Measurements from ENCODE around the gene WAC. TPM values are rescaled to one million over a fixed set of nuclear protein-coding genes. Genes with fewer than 3 reads are reported as not detected.
A peak's percentile ranks its signal among the peaks of the same experiment; 100 is the strongest.

WAC gene
- total and polyA plus RNA-seq, 9 of the 15 experiments (the other 6 are each of a cell fraction or from before 2014, with no cell fraction given): 24.8 to 123 (median 78.2) TPM

DNA sequence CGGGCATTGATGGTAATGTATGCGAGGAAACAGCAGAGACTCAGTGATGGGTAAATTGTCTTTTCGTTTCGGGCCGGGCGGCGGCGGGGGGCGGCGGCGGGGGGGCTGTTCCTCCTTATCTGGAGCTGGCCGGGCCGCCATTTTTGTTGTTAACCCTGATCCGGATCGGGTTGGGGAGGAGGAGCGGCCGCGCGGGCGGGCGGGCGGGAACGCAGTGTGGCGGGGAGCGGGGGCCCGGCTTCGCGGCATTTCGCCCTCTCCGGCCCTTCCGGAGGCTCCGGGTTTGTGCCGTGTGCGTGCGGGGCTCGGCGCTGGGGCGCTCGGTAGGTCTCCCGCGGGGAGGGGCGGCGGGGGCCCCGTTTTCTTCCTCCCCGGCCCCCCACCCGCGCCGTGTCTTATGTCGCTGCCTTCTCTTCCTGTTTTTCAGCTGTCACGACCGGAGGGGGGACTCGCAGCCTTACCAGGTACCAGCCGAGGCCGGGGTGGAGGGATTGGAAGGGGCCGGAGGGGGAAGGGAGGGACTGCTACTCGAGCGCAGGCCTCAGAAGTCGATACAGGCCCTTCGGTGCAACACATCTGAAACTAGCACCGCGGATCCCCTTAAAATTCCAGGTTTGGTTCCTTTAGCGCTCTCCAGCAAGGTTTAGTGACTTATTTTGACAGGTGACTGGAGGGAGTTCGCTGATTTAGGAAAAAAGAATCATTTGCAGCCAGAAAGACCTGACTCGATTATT is 820 bp downstream of the WAC start (continued):
- TF ChIP-seq, protein P1, sequence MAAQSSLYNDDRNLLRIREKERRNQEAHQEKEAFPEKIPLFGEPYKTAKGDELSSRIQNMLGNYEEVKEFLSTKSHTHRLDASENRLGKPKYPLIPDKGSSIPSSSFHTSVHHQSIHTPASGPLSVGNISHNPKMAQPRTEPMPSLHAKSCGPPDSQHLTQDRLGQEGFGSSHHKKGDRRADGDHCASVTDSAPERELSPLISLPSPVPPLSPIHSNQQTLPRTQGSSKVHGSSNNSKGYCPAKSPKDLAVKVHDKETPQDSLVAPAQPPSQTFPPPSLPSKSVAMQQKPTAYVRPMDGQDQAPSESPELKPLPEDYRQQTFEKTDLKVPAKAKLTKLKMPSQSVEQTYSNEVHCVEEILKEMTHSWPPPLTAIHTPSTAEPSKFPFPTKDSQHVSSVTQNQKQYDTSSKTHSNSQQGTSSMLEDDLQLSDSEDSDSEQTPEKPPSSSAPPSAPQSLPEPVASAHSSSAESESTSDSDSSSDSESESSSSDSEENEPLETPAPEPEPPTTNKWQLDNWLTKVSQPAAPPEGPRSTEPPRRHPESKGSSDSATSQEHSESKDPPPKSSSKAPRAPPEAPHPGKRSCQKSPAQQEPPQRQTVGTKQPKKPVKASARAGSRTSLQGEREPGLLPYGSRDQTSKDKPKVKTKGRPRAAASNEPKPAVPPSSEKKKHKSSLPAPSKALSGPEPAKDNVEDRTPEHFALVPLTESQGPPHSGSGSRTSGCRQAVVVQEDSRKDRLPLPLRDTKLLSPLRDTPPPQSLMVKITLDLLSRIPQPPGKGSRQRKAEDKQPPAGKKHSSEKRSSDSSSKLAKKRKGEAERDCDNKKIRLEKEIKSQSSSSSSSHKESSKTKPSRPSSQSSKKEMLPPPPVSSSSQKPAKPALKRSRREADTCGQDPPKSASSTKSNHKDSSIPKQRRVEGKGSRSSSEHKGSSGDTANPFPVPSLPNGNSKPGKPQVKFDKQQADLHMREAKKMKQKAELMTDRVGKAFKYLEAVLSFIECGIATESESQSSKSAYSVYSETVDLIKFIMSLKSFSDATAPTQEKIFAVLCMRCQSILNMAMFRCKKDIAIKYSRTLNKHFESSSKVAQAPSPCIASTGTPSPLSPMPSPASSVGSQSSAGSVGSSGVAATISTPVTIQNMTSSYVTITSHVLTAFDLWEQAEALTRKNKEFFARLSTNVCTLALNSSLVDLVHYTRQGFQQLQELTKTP (IDR thresholded peaks at IDR 0.05; ENCODE audit: low read depth in 1 of 2, partially characterized antibody in 2 of 2): peak in 1 of 2 experiments; percentile 30
- TF ChIP-seq, protein P2, sequence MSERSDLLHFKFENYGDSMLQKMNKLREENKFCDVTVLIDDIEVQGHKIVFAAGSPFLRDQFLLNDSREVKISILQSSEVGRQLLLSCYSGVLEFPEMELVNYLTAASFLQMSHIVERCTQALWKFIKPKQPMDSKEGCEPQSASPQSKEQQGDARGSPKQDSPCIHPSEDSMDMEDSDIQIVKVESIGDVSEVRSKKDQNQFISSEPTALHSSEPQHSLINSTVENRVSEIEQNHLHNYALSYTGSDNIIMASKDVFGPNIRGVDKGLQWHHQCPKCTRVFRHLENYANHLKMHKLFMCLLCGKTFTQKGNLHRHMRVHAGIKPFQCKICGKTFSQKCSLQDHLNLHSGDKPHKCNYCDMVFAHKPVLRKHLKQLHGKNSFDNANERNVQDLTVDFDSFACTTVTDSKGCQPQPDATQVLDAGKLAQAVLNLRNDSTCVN (CRISPR knock-in tag; IDR thresholded peaks at IDR 0.05): no peak
- TF ChIP-seq KAT8 (IDR thresholded peaks at IDR 0.05; ENCODE audit: low read depth): no peak
- no peak for TF ChIP-seq ZNF347 (CRISPR knock-in tag; IDR thresholded peaks at IDR 0.05; ENCODE audit: low read depth)
- no peak for TF ChIP-seq TBL1XR1 (IDR thresholded peaks at IDR 0.05; ENCODE audit: low read length in 2 of 2)
- no peak for TF ChIP-seq ZNF551 (CRISPR knock-in tag; IDR thresholded peaks at IDR 0.05)
- TF ChIP-seq SETDB1 (IDR thresholded peaks at IDR 0.05; ENCODE audit: low read length): no peak
- TF ChIP-seq ZNF143 (CRISPR knock-in tag; IDR thresholded peaks at IDR 0.05): no peak
- TF ChIP-seq ZNF436 (CRISPR knock-in tag; IDR thresholded peaks at IDR 0.05): no peak
- no peak for TF ChIP-seq COPS2 (conservative IDR thresholded peaks at IDR 0.05)
- no peak for TF ChIP-seq ZNF644 (tag; IDR thresholded peaks at IDR 0.05; ENCODE audit: low read depth)
- no peak for TF ChIP-seq MCM3 (IDR thresholded peaks at IDR 0.05)
- TF ChIP-seq SNRNP70 (optimal IDR thresholded peaks at IDR 0.05; ENCODE audit: low read depth, low read length): no peak
- TF ChIP-seq PTRF (tag; IDR thresholded peaks at IDR 0.05): no peak
- no peak for TF ChIP-seq NR1H2 (CRISPR knock-in tag; IDR thresholded peaks at IDR 0.05)
- TF ChIP-seq NFYB (IDR thresholded peaks at IDR 0.05; ENCODE audit: extremely low read depth, insufficient read length): no peak
- no peak for TF ChIP-seq PML (IDR thresholded peaks at IDR 0.05; ENCODE audit: low read length)
- TF ChIP-seq ZNF77 (CRISPR knock-in tag; IDR thresholded peaks at IDR 0.05): no peak
- TF ChIP-seq ZNF311 (CRISPR knock-in tag; IDR thresholded peaks at IDR 0.05): no peak
- TF ChIP-seq ZNF780A (CRISPR knock-in tag; IDR thresholded peaks at IDR 0.05): no peak
- TF ChIP-seq NR2F6 (CRISPR knock-in tag; IDR thresholded peaks at IDR 0.05): no peak
- TF ChIP-seq ZSCAN32 (CRISPR knock-in tag; IDR thresholded peaks at IDR 0.05): no peak
- TF ChIP-seq ZNF12 (CRISPR knock-in tag; IDR thresholded peaks at IDR 0.05): 0 out of 2 replicates have a peak, but pooled peaks have one; percentile 31
- TF ChIP-seq ZNF589 (CRISPR knock-in tag; IDR thresholded peaks at IDR 0.05; ENCODE audit: low read depth): no peak
- no peak for TF ChIP-seq MTF1 (CRISPR knock-in tag; IDR thresholded peaks at IDR 0.05; ENCODE audit: borderline replicate concordance)
- TF ChIP-seq BMI1 (IDR thresholded peaks at IDR 0.05; ENCODE audit: low read length): no peak
- TF ChIP-seq PPARD (CRISPR knock-in tag; IDR thresholded peaks at IDR 0.05): no peak

All from K562 (cell line).